Aorta (tissue), 5 donors: ENCODE measurements around the gene CAV1. TPM values are rescaled to one million over a fixed set of nuclear protein-coding genes. Genes with fewer than 3 reads are reported as not detected.

Experiments
- ATAC-seq: fragments of 200-7000 bp; cut with Tn5 transposase; one replicate; pipeline ENCODE4 v1.9.1; 2022; ENCODE audit warnings: moderate library complexity; ENCODE audit not compliant: low FRiP score
- DNase-seq, 2 donors: peaks; one replicate each; pipeline ENCODE4 v3.0.0-alpha.2; 2020
- H3K27ac ChIP-seq, 2 donors: one replicate each; pipeline ENCODE4 v1.5.1; 2013; ENCODE audit warnings: low read length in 2 of 2, mild to moderate bottlenecking in 2 of 2, moderate library complexity in 2 of 2, control low read depth in 1 of 2, inconsistent platforms in 1 of 2, low read depth in 1 of 2
- H3K27me3 ChIP-seq, 2 donors: one replicate each; pipeline ENCODE4 v1.6.1; 2013; ENCODE audit warnings: control low read depth in 1 of 2, low read length in 1 of 2, mild to moderate bottlenecking in 1 of 2, moderate library complexity in 1 of 2; ENCODE audit not compliant: insufficient read depth in 2 of 2, control insufficient read depth in 1 of 2
- H3K36me3 ChIP-seq, 2 donors: one replicate each; pipeline ENCODE4 v1.6.1; 2013; ENCODE audit warnings: control low read depth in 1 of 2, low read length in 1 of 2, mild to moderate bottlenecking in 1 of 2; ENCODE audit not compliant: insufficient read depth in 2 of 2, control insufficient read depth in 1 of 2
- H3K4me1 ChIP-seq, 2 donors: one replicate each; pipeline ENCODE4 v1.6.1; 2013; ENCODE audit warnings: low read length in 2 of 2, control low read depth in 1 of 2, mild to moderate bottlenecking in 1 of 2, moderate library complexity in 1 of 2; ENCODE audit not compliant: insufficient read depth in 2 of 2, control insufficient read depth in 1 of 2
- H3K4me3 ChIP-seq, 2 donors: one replicate each; pipeline ENCODE4 v1.5.1; 2013; ENCODE audit warnings: low read length in 2 of 2, control low read depth in 1 of 2, mild to moderate bottlenecking in 1 of 2
- H3K9me3 ChIP-seq: one replicate; pipeline ENCODE4 v1.6.1; 2013; ENCODE audit warnings: mild to moderate bottlenecking, low read length; ENCODE audit not compliant: control insufficient read depth
- WGBS, 2 donors: extraction: QIAGEN DNeasy Blood & Tissue Kit; methylation state at CpG; one replicate each; pipeline ENCODE4 v1.1.7; 2013; 5-methylcytosine and 5-hydroxymethylcytosine counted together
- intact Hi-C, 2 donors: fragments of 100-400 bp; cut with DNase I; formaldehyde crosslinking; loops; one replicate each; pipeline versions ENCODE4 v1.14.2 to v1.15.0; 2022
- polyA plus RNA-seq, 2 donors: library from polyadenylated mRNA; stranded (reverse); fragments of 200-250 nt; gene quantifications; one replicate each; pipeline ENCODE4 v1.2.3, GENCODE V29; 2013
- total RNA-seq, 2 donors: library from RNA; stranded (reverse); fragmentation: NEBNext Ultra II Directional; extraction: Animal tissue kit (Norgen Biotek cat#: 25700); gene quantifications; one replicate each; pipeline ENCODE4 v1.2.1, GENCODE V29; 2021
- donor health status: healthy with polysubstance abuse.
- donor health status: Bipolar disorder and iron deficiency.
- donor health status: DM: no; HTN: no; CAD: no.
- donor health status: DM: no; HTN: no; CAD: no.
- donor health status: DM: yes; HTN: yes; CAD: no.

Gene CAV1
- total and polyA plus RNA-seq, 4 donors = 133 to 230 (median 229) TPM

DNA sequence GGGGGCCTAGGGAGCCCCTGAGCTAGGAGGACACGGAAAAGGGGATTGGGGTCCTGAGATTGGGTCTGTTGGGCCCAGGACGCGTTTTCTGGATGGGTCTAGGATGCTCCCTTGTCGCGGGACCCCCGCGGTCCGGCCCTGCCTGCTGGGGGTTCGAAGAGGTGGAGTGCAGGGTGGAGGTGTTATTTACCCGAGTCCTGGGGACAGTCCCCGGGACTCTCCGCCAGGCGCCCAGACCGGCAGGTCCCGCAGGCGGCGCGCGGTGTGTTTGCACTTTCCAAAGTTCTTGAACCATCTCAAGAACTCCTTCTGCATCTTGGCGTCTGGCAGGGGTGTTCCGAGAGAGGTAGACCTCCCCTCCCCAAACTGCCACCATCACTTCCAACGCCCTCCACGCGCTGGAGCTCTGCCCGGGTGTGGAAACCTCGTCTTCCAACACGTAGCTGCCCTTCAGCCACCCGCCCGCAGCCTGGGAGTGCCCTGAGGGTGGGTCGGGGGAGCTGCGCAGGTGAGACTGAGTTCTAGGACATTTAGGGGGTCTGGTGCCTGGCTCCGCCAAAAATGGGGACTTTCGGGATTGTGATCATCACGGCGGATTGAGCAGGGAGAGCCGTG is 569 bp downstream of the CAV1 start:
- Histone ChIP-seq H3K9me3 (no peaks in the 10 kb centered on the region), H3K27me3 (no peaks in the 10 kb centered on the region), H3K36me3 (no peaks in the 10 kb centered on the region), H3K4me1 (no peaks in the 10 kb centered on the region), H3K27ac (peak overlapping the region; percentile 87 to 90), H3K4me3 (peak overlapping the region; percentile 21 to 84)
- intact Hi-C loops = loop anchor here (5.0 to 10.0 kb wide), 4 partner anchors 57 to 253 kb away; no protein-coding TSS in a partner anchor
- ATAC-seq (peak; percentile 60), DNase-seq (peak; percentile 60 to 81)
- 0 to 1% methylated on average over 35 to 36 of the region's 36 CpGs for WGBS, 2 donors

GRCh38 chr7:116525913-116526861 is 1.4 kb downstream of the CAV1 start:
- intact Hi-C loops = loop anchor here (2.0 to 10.0 kb wide), 7 partner anchors 25 to 267 kb away; no protein-coding TSS in a partner anchor
- H3K27ac ChIP-seq = peak overlapping the region; percentile 87 to 90
- H3K27me3 ChIP-seq = no peaks in the 10 kb centered on the region
- peak overlapping the region; percentile 21 to 84 for H3K4me3 ChIP-seq
- 1% methylated on average over 82 to 83 of the region's 83 CpGs for WGBS, 2 donors
- peak; percentile 92 for ATAC-seq
- no peaks in the 10 kb centered on the region for H3K4me1 ChIP-seq
- H3K36me3 ChIP-seq = no peaks in the 10 kb centered on the region
- DNase-seq = peak; percentile 85 to 91
- H3K9me3 ChIP-seq = no peaks in the 10 kb centered on the region

- H3K27ac ChIP-seq = peak overlapping the region; percentile 13 to 60
- H3K36me3 ChIP-seq = no peaks in the 10 kb centered on the region
- H3K9me3 ChIP-seq = no peaks in the 10 kb centered on the region
- H3K4me3 ChIP-seq = peak overlapping the region; percentile 13 to 84
- H3K4me1 ChIP-seq = peaks cover 0 to 2% of the 10 kb centered on the region in 2 donors
- 1 to 4% methylated on average over 5 of the region's 5 CpGs for WGBS, 2 donors
- DNase-seq (no peak), ATAC-seq (no peak)
- no peaks in the 10 kb centered on the region for H3K27me3 ChIP-seq
- intact Hi-C loops = loop anchor here (2.0 to 10.0 kb wide), 7 partner anchors 26 to 268 kb away; no protein-coding TSS in a partner anchor
Measured at GRCh38 chr7:116526897-116527296, 2.1 kb downstream of the CAV1 start.

GRCh38 chr7:116527521-116527920 is 2.7 kb downstream of the CAV1 start:
- H3K4me3 ChIP-seq = peak overlapping the region; percentile 13 to 84
- no peak for ATAC-seq
- intact Hi-C loops = loop anchor here (2.0 to 10.0 kb wide), 7 partner anchors 27 to 269 kb away; no protein-coding TSS in a partner anchor
- no peaks in the 10 kb centered on the region for H3K27me3 ChIP-seq
- peaks cover 0 to 2% of the 10 kb centered on the region in 2 donors for H3K4me1 ChIP-seq
- peak overlapping the region; percentile 13 to 60 for H3K27ac ChIP-seq
- WGBS, 2 donors = 30 to 34% methylated on average over 3 of the region's 3 CpGs
- no peaks in the 10 kb centered on the region for H3K36me3 ChIP-seq
- no peaks in the 10 kb centered on the region for H3K9me3 ChIP-seq
- no peak for DNase-seq

DNA sequence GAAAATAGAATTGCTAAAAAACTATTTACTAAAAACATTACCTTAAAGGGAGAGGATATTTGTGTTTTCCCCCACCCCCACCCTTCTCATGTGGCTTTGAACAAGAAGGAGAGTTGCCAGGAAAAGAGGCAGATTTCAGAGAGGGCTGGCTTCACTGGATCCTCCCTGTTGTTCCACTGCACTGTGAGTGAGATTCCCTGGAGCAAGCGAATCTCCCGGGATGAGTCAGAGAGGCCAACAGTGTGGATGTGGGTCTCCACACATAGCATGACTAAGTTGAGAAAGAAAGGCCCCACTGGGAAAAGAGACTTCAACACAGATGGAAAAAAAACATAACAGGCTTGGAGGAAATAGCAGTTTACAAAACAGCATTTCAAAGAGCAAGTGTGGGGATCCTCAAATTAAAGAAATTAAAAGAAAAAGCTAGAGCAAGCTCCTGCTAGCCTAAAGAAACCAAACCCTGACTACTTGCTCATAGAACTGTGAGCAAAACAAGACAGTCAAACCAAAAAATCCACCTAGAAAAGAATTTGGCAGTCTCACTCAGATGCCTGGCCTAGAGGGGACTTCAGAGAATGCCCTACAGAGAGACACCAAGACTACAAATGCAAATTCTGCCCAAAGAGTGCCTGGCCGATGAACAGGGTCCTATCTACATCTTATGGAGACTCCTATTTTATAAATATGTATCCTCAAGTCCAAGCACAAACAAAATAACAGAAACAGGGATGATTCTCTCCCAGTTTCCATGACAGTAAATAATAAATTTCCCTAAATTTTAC is 3.4 kb downstream of the CAV1 start:
- peak overlapping the region in 1 of 2 donors; percentile 68 for H3K27ac ChIP-seq
- H3K4me1 ChIP-seq = peaks cover 0 to 2% of the 10 kb centered on the region in 2 donors
- peak overlapping the region; percentile 23 to 84 for H3K4me3 ChIP-seq
- intact Hi-C loops = loop anchor here (5.0 to 10.0 kb wide), 4 partner anchors 54 to 256 kb away; no protein-coding TSS in a partner anchor
- ATAC-seq (peak; percentile 55), DNase-seq (peak; percentile 74 to 83)
- H3K27me3 ChIP-seq = no peaks in the 10 kb centered on the region
- H3K36me3 ChIP-seq = no peaks in the 10 kb centered on the region
- WGBS, 2 donors = 17 to 21% methylated on average over 3 of the region's 3 CpGs
- no peaks in the 10 kb centered on the region for H3K9me3 ChIP-seq

DNA sequence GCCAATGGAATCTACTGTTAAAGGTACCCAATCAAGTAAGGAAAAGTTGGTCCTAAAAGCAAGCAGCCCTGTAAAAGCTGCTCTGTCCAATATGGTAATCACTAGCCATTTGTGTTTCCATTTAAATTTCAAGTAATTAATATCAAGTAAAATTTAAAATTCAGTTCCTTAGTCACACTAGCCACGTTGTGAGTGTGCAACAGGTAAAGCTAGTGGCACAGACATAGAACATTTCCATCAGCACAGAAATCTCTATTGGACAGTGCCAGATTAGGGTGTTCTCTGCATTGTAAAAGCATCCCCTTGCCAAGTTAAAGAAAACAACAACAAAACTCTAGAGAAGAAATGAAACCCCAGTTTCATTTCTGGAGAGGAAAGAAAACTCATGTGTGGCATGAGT is 4.4 kb downstream of the CAV1 start:
- no peaks in the 10 kb centered on the region for H3K27me3 ChIP-seq
- peaks cover 2% of the 10 kb centered on the region in 2 donors for H3K4me1 ChIP-seq
- no peaks in the 10 kb centered on the region for H3K36me3 ChIP-seq
- H3K4me3 ChIP-seq = no peak overlapping the region
- no peak overlapping the region for H3K27ac ChIP-seq
- no peaks in the 10 kb centered on the region for H3K9me3 ChIP-seq
- intact Hi-C loops = loop anchor here (5.0 to 10.0 kb wide), 4 partner anchors 53 to 257 kb away; no protein-coding TSS in a partner anchor
- WGBS, 2 donors = 19 to 22% methylated on average over 1 of the region's 1 CpG
- no peak for ATAC-seq
- DNase-seq = no peak

GRCh38 chr7:116530107-116530820 is 5.4 kb downstream of the CAV1 start:
- intact Hi-C loops = no loop called here
- ATAC-seq (no peak), DNase-seq (no peak)
- Histone ChIP-seq H3K4me3 (no peak overlapping the region), H3K4me1 (peaks cover 2 to 5% of the 10 kb centered on the region in 2 donors), H3K36me3 (no peaks in the 10 kb centered on the region), H3K27me3 (no peaks in the 10 kb centered on the region), H3K27ac (no peak overlapping the region), H3K9me3 (no peaks in the 10 kb centered on the region)
- 54 to 56% methylated on average over 3 of the region's 3 CpGs for WGBS, 2 donors
